Testis (tissue), 3 donors: Measurements from ENCODE around the gene SMIM30. TPM values are rescaled to one million over a fixed set of nuclear protein-coding genes. Genes with fewer than 3 reads are reported as not detected.
A peak's percentile ranks its signal among the peaks of the same experiment; 100 is the strongest.
"Not testable (repeated sequence)": the region's sequence is repeated elsewhere in the genome, so short reads cannot be mapped to it uniquely, and the experiment has no call there.

Source experiments
- DNase-seq: peaks from one replicate; pipeline ENCODE4 v3.0.0-alpha.2; 2019
- H3K27ac ChIP-seq, 2 donors: fragments of 200-600 bp; sonication (generic); one replicate each; pipeline ENCODE4 v1.5.1; 2019
- H3K27me3 ChIP-seq: fragments of 200-600 bp; sonication (generic); one replicate; pipeline ENCODE4 v1.5.1; 2019
- H3K36me3 ChIP-seq: fragments of 200-600 bp; sonication (generic); one replicate; pipeline ENCODE4 v1.5.1; 2017; ENCODE audit warnings: low read depth; ENCODE audit errors: missing control alignments
- H3K4me1 ChIP-seq: fragments of 200-600 bp; sonication (generic); one replicate; pipeline ENCODE4 v1.5.1; 2019
- H3K4me3 ChIP-seq, 2 donors: fragments of 200-600 bp; sonication (generic); one replicate each; pipeline ENCODE4 v1.5.1; 2017 to 2019
- H3K9me3 ChIP-seq: fragments of 200-600 bp; sonication (generic); one replicate; pipeline ENCODE4 v1.5.1; 2017
- POLR2A ChIP-seq: fragments of 450-650 bp; IDR thresholded peaks from one replicate; pipeline ENCODE4 v1.6.1; 2017; ENCODE audit warnings: antibody characterized with exemption, mild to moderate bottlenecking, moderate library complexity
- WGBS, 2 donors: methylation state at CpG; one replicate each; pipeline ENCODE4 v1.1.5; 2018; 5-methylcytosine and 5-hydroxymethylcytosine counted together
- intact Hi-C: fragments of 100-400 bp; cut with DNase I; formaldehyde crosslinking; loops from one replicate; pipeline ENCODE4 v1.15.1; 2023; ENCODE audit warnings: low total_unique reads
- polyA plus RNA-seq: library from polyadenylated mRNA; stranded (reverse); fragments of 350-450 nt; fragmentation: Illumina TruSeq; extraction: RNeasy Lipid Tissue Mini Kit (QIAGEN cat#74804); gene quantifications from one replicate; pipeline ENCODE4 v1.2.3, GENCODE V29; 2014; ENCODE audit warnings: low read depth, low replicate concordance; ENCODE audit not compliant: insufficient read depth
- total RNA-seq, 2 donors: library from RNA; depleted of rRNA; stranded (reverse); fragments of >200 nt; gene quantifications; one replicate each; pipeline ENCODE4 v1.2.3, GENCODE V29; 2016
- TF ChIP-seq, protein P1 (sequence below), 3 experiments: fragments of 450-650 bp in 2 of 3; fragments of 200-600 bp in 1 of 3; sonication (generic) in 1 of 3; IDR thresholded peaks; one replicate each; pipeline ENCODE4 v1.5.1; 2016 to 2019; ENCODE audit warnings: antibody characterized with exemption in 3 of 3, mild to moderate bottlenecking in 2 of 3, moderate library complexity in 1 of 3

The SMIM30 gene
- total and polyA plus RNA-seq, 3 donors from 2014 or later = 23.2 to 27.7 (median 25.9) TPM

DNA sequence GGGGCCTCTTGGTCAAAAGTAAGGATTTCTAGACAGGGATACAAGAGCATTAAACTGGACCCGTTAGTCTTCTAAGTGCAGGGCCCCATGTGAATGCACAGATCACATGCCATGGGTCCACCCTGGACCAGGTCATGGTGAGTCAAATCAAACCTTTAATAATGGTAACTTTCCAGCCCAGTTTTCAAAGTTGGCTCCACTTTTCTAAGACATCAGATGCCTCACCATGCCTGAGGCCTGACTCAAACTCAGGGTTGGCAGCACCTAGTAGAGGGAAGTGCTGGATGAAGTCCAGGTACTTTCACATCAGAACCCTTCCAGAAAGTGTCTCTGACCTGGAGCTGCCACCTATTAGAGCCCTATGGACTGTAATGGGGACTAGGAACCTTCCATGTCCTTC is 9.7 kb upstream of the SMIM30 start:
- no peaks in the 10 kb centered on the region for H3K4me1 ChIP-seq
- 96 to 100% methylated on average over 1 of the region's 1 CpG for WGBS, 2 donors

DNA sequence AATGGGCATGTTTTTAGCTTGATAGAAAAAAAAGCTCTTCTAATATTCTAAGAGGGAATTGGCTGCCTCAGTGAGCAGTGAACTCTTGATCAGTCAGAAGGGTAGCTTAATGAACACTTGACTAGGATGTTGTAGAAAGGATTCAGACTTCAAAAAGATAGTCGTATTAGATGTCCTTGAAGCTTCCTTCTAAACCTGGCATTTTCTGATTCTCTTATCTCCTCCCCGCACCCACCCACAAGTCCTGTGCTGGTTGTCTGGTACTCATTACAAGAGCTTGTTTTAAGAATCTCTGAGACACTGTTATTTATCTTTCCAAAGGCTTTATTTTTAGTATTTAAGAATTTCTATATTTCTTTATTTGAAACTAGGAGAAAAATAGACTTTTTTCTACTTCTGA is 7.4 kb upstream of the SMIM30 start:
- no peak for DNase-seq
- no peak overlapping the region for H3K27ac ChIP-seq
- H3K4me3 ChIP-seq = no peak overlapping the region
- H3K4me1 ChIP-seq = no peaks in the 10 kb centered on the region
- intact Hi-C loops = no loop called here
- WGBS, 2 donors = 42 to 56% methylated on average over 2 of the region's 2 CpGs
- TF ChIP-seq, protein P1, sequence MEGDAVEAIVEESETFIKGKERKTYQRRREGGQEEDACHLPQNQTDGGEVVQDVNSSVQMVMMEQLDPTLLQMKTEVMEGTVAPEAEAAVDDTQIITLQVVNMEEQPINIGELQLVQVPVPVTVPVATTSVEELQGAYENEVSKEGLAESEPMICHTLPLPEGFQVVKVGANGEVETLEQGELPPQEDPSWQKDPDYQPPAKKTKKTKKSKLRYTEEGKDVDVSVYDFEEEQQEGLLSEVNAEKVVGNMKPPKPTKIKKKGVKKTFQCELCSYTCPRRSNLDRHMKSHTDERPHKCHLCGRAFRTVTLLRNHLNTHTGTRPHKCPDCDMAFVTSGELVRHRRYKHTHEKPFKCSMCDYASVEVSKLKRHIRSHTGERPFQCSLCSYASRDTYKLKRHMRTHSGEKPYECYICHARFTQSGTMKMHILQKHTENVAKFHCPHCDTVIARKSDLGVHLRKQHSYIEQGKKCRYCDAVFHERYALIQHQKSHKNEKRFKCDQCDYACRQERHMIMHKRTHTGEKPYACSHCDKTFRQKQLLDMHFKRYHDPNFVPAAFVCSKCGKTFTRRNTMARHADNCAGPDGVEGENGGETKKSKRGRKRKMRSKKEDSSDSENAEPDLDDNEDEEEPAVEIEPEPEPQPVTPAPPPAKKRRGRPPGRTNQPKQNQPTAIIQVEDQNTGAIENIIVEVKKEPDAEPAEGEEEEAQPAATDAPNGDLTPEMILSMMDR (IDR thresholded peaks at IDR 0.05) = no peak
- H3K36me3 ChIP-seq = no peaks in the 10 kb centered on the region
- H3K9me3 ChIP-seq = no peaks in the 10 kb centered on the region
- no peaks in the 10 kb centered on the region for H3K27me3 ChIP-seq

More for the DNA sequence above, 9.7 kb upstream of the SMIM30 start:
- Histone ChIP-seq H3K36me3 (no peaks in the 10 kb centered on the region), H3K27me3 (no peaks in the 10 kb centered on the region), H3K9me3 (no peaks in the 10 kb centered on the region), H3K4me3 (no peak overlapping the region), H3K27ac (no peak overlapping the region)
- no peak for DNase-seq
- intact Hi-C loops = no loop called here
- no peak for TF ChIP-seq POLR2A
- TF ChIP-seq, protein P1 (IDR thresholded peaks at IDR 0.05) = no peak

DNA sequence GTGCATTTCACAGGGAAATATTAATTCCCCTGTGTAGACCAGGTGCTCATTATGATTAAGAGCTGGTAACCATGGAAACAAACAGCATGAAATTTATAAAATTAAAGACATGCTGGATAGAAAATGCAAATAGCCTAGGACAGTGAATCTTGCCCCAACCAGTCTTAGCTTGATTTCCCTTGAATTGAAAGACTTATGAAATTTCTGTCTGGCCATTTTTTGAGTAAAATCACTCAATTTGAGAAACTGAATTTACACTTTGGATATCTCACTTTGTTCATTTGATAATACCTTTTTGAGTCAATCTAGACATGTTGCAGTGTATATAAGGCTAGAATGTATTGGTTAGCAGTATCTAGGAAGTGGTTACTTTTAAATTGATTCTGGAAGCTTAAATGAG is 4.4 kb upstream of the SMIM30 start:
- Histone ChIP-seq H3K9me3 (no peaks in the 10 kb centered on the region), H3K4me3 (no peak overlapping the region), H3K27me3 (no peaks in the 10 kb centered on the region), H3K4me1 (no peaks in the 10 kb centered on the region), H3K27ac (no peak overlapping the region), H3K36me3 (no peaks in the 10 kb centered on the region)
- intact Hi-C loops = no loop called here
- TF ChIP-seq, protein P1 (IDR thresholded peaks at IDR 0.05) = no peak
- TF ChIP-seq POLR2A = no peak
- DNase-seq = no peak

DNA sequence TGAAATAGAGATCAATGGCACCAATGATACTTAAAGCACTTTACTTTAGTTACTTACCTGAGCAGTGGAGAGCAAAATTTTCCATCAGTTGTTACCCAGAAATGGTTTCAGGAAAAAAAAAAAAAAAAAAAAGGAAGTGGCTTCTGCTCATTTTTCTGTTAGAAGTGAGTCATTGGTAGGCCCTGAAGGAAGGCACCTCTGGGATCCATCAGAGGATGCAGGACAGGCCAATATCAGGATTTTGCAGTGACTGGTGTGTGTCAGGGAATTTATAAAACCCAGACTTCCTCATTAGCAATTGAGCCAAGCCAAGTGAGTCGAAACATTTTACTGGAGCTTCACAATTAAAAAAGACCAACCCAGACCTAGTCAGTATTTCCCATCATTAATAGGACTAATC is 2.3 kb upstream of the SMIM30 start:
- H3K9me3 ChIP-seq = no peaks in the 10 kb centered on the region
- WGBS, 2 donors = 68 to 74% methylated on average over 1 of the region's 1 CpG
- intact Hi-C loops = no loop called here
- TF ChIP-seq, protein P1 (IDR thresholded peaks at IDR 0.05) = no peak
- no peak for TF ChIP-seq POLR2A
- H3K4me3 ChIP-seq = no peak overlapping the region
- H3K27me3 ChIP-seq = no peaks in the 10 kb centered on the region
- no peak for DNase-seq
- H3K27ac ChIP-seq = no peak overlapping the region
- no peaks in the 10 kb centered on the region for H3K36me3 ChIP-seq
- no peaks in the 10 kb centered on the region for H3K4me1 ChIP-seq

DNA sequence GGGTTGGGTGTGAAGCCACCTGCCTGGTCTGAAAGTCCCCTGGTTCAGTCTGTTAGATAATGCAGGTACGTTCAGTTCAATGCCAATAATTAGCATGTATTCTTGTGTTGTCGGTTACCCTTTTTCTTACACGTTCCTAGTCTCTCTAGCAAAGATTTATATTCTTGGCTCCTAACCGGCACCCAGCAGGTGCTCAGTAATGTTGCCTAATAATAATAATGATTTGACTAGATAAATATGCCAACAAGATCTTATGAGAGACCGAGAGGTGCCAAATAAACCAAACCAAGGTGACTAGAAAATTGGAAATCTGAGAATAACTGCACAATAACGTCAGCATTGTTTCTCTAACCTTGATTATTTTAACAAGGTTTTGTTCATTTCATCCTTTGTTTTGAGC is 1.1 kb upstream of the SMIM30 start:
- 53 to 76% methylated on average over 6 of the region's 6 CpGs for WGBS, 2 donors
- intact Hi-C loops = no loop called here
- no peaks in the 10 kb centered on the region for H3K36me3 ChIP-seq
- no peak overlapping the region for H3K27ac ChIP-seq
- H3K4me1 ChIP-seq = no peaks in the 10 kb centered on the region
- H3K9me3 ChIP-seq = no peaks in the 10 kb centered on the region
- peak overlapping the region in 1 of 2 donors; percentile 65 for H3K4me3 ChIP-seq
- no peak for TF ChIP-seq POLR2A
- TF ChIP-seq, protein P1 (IDR thresholded peaks at IDR 0.05) = no peak
- no peak for DNase-seq
- H3K27me3 ChIP-seq = no peaks in the 10 kb centered on the region

DNA sequence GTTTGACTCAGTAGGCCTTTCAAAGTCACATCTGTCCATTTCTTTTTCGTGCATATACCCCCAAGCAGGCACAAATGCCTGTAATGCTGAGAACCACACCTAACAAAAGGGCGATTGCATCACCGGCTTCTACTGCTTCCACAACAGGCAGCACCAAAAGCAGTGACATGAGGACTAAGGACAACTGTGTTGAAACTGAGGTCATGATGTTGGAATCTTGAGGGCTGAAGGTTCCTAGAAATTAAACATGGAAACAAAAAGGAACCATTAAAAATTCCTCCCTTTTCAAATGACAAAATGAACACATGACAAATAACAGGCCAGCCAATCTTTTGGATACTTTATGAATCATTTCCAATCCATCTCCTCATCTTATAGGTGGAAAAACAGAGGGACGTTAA is 980 bp downstream of the SMIM30 start:
- not testable (repeated sequence) for DNase-seq
- H3K4me3 ChIP-seq = peak overlapping the region in 1 of 2 donors; percentile 65

More for the DNA sequence above, 980 bp downstream of the SMIM30 start:
- H3K9me3 ChIP-seq, H3K36me3 ChIP-seq, H3K27ac ChIP-seq, intact Hi-C loops, H3K4me1 ChIP-seq, H3K27me3 ChIP-seq: not testable (repeated sequence)
- WGBS, 2 donors = 54 to 58% methylated on average over 4 of the region's 4 CpGs
